GM12873 (cell line): ENCODE results near the gene IP6K1.

ENCODE experiments used
- CTCF ChIP-seq: IDR thresholded peaks from 2 replicates; pipeline ENCODE4 v1.5.1; 2012; ENCODE audit warnings: low read depth, mild to moderate bottlenecking, moderate library complexity, low read length, control low read depth; ENCODE audit not compliant: insufficient read depth; ENCODE audit errors: missing control alignments

The IP6K1 gene

DNA sequence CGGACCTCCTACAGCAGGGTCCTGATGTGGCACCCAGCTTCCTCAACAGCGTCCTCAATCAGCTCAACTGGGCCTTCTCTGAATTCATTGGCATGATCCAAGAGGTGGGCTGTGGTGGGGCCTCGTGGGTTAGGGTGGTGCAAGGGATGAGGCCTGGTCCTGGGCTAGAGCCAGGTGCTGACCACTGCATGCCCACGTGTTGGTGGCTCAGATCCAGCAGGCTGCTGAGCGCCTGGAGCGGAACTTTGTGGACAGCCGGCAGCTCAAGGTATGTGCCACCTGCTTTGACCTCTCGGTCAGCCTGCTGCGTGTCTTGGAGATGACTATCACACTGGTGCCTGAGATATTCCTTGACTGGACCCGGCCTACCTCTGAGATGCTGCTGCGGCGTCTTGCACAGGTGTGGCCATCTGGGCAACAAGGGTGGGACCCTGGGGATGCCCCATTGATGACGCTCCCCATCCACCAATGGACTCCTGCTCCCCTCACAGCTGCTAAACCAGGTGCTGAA lies 70.7 kb downstream of the IP6K1 start:
- TF ChIP-seq CTCF: no peak

DNA sequence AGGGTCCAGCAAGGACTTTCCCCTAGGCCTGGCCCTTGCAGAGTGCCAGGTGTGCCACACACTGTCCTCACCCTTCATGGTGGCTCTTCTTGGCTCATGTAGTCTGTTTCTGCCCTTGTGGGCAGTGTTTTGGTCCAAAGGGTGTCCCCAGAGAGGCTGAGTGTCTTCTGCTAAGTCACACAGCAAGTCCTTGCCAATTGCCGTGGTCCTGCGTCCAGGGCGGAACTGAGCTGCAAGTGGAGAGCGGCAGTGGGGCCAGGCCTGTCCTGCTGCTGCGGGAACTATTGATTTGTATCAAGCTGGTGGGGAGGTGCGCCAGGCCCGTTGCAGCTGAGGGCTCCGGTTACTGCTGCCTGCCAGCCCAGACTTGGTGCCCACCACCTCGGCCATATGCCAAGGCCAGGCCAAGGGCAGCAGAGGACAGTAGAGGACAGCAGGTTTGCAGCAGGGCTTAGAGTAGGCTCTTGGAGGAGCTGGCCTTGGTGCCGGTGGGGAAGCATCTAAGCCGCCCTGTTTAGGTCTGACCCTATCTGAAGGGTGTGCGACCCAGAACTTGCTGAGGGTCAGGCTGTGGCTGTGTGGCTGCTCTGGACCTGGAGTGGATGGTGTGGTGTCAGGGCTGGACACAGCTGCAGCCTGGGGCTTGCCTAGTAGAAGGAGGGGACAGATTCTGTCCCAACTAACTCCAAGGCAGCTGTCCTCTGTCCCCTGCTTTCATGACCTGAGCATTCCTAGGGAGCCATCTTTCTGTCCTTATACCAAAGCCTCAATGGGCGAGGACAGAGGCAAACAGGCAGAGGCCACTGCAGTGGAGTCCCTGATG lies 71.4 kb downstream of the IP6K1 start:
- TF ChIP-seq CTCF: no peak

- no peak for TF ChIP-seq CTCF
Observed at GRCh38 chr3:49713336-49714105, 72.8 kb downstream of the IP6K1 start.

DNA sequence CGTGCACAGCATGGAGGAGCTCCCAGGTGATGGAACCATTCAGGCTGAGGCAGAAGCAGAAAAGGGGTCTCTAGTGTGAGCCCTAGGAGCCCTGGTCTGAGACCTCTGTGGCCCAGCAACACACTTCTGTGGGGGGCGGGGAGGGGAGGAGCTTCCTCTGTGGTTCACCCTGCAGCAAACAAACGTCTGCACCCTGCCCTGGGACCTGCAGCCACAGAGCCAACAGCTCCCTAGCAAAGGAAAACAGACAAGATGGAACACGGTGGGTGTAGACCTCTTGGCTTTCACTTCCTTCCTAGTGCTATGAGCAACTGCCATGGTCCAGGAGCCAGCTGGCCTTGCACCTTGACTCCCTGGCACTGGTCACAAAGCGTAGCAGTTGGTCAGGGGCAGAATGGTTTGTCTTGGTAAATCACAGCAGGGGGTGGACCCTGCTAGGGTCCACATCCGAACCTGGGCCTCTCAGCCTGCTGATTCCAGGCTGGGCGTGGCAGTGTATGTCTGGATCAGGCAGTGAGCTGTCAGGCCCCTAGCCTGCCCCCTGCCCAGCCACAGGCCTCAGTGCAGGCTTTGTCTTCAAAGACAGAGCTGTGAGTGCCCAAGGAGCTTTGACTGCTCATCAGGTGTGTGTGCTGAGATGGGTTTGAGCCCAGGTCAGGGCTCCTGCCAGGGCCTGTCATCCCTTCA lies 73.6 kb downstream of the IP6K1 start:
- no peak for TF ChIP-seq CTCF

DNA sequence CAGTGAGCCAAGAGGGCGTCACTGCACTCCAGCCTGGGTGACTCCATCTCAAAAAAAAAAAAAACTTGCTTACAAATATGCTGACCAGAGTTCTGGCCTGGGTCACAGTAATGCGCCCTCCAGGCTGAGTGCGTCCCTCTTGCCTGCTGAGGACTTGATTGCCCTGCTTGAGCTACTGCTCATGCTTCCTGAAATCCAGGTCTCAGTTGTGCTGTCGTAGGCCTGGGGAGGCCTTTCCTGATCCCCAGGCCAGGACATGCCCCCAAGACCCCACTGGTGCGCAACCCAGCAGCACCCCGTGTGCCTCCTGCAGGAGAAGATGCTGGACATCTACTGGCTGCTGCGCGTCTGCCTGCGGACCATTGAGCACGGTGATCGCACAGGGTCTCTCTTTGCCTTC lies 74.2 kb downstream of the IP6K1 start:
- TF ChIP-seq CTCF: no peak

GRCh38 chr3:49711489-49711888 lies 74.9 kb downstream of the IP6K1 start:
- TF ChIP-seq CTCF: no peak

- no peak for TF ChIP-seq CTCF
Observed at GRCh38 chr3:49709852-49710251, 76.5 kb downstream of the IP6K1 start.
